Measurements from ENCODE around the gene SCARB2. TPM values are rescaled to one million over a fixed set of nuclear protein-coding genes. Genes with fewer than 3 reads are reported as not detected.
A peak's percentile ranks its signal among the peaks of the same experiment; 100 is the strongest.

Gene SCARB2
- total RNA-seq, 1 donor from 2014 or later: 173 TPM

DNA sequence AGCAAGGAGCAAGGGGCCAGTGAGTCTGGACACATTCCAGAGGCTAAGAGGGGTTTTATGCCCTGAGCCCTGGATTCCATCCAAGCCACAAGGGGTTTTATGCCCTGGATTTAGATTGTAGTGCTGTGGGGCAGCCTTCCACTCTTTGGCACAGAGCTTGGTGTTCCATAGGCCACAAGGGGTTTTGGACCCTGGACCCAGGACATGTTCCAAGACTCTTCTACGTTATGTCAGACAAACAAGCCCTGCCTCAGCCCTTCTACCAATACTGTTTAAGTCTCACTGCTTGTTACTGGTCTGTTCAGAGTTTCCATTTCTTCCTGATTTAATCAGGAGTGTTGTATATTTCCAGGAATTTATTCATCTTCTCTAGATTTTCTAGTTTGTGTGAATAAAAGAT is 12.8 kb upstream of the SCARB2 start:
- H3K4me3 ChIP-seq (ENCODE audit: low read depth, low read length): no peak overlapping the region
- TF ChIP-seq, protein P1, sequence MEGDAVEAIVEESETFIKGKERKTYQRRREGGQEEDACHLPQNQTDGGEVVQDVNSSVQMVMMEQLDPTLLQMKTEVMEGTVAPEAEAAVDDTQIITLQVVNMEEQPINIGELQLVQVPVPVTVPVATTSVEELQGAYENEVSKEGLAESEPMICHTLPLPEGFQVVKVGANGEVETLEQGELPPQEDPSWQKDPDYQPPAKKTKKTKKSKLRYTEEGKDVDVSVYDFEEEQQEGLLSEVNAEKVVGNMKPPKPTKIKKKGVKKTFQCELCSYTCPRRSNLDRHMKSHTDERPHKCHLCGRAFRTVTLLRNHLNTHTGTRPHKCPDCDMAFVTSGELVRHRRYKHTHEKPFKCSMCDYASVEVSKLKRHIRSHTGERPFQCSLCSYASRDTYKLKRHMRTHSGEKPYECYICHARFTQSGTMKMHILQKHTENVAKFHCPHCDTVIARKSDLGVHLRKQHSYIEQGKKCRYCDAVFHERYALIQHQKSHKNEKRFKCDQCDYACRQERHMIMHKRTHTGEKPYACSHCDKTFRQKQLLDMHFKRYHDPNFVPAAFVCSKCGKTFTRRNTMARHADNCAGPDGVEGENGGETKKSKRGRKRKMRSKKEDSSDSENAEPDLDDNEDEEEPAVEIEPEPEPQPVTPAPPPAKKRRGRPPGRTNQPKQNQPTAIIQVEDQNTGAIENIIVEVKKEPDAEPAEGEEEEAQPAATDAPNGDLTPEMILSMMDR (IDR thresholded peaks at IDR 0.05; ENCODE audit: insufficient read depth, low read length, severe bottlenecking): no peak
- DNase-seq (ENCODE audit: low read depth) (no peak), FAIRE-seq (no peak)
- no peaks in the 10 kb centered on the region for H3K36me3 ChIP-seq (ENCODE audit: control insufficient read depth, insufficient read depth, low read length)
- no peaks in the 10 kb centered on the region for H3K27me3 ChIP-seq (ENCODE audit: control insufficient read depth, insufficient read depth, low read length)

DNA sequence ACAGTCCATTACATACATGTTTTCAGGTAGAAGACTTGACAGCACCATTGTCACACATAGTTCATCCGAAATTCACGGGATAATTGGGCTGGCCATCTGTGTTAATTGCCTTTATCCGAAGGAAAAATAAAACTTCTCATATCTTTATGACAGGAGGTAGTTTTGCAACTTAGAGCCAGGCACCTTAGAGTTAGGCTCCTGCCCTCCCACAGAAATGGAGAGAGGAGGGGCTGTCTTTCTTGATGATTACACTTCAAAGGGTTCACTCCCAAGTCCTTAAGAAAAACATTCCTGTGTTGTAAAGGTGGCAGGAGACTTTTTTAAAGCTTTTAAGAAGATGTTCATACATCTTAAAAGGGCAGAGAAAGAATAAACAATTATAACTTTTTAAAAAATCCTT is 10.5 kb upstream of the SCARB2 start:
- FAIRE-seq (no peak), DNase-seq (ENCODE audit: low read depth) (no peak)
- no peaks in the 10 kb centered on the region for H3K27me3 ChIP-seq (ENCODE audit: control insufficient read depth, insufficient read depth, low read length)
- no peaks in the 10 kb centered on the region for H3K36me3 ChIP-seq (ENCODE audit: control insufficient read depth, insufficient read depth, low read length)
- TF ChIP-seq, protein P1 (IDR thresholded peaks at IDR 0.05; ENCODE audit: insufficient read depth, low read length, severe bottlenecking): no peak
- no peak overlapping the region for H3K4me3 ChIP-seq (ENCODE audit: low read depth, low read length)

DNA sequence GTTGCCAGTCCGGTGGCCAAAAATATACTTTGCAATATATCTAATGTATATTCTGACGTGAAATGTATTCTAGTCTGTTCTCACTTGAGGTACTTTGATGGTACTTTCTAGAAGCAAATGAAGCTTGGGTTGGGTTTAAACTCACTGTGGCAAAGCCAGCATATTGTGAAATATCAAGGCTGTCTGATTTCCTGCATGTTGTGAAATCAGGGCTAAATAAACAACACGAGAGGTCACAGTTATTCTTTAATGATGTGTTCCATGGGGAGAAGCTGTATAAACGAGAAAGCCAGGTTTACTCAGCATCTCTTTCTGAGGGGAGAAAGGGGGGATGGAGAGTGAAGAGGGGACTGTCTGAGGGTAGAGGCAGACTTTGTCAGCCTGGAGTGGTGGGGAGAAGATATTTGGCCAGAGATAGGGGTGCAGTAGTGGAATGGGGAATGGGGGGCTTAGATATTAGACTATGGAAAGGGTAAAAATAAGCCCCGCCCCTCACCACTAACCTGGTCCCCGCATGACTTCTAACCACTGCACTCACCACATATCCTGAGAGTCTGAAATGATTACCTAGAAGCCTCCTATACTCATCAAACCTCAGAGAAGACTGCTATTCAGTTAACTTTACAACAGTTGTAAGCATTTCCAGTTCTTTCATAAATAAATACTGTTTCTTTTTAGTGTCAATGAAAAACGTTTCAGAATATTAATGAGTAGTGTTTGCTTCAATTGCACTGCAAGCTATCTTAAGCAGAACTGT is 5.9 kb upstream of the SCARB2 start:
- TF ChIP-seq, protein P1 (IDR thresholded peaks at IDR 0.05; ENCODE audit: insufficient read depth, low read length, severe bottlenecking): no peak
- no peaks in the 10 kb centered on the region for H3K27me3 ChIP-seq (ENCODE audit: control insufficient read depth, insufficient read depth, low read length)
- no peaks in the 10 kb centered on the region for H3K36me3 ChIP-seq (ENCODE audit: control insufficient read depth, insufficient read depth, low read length)
- DNase-seq (ENCODE audit: low read depth) (peak; percentile 85), FAIRE-seq (no peak)
- H3K4me3 ChIP-seq (ENCODE audit: low read depth, low read length): no peak overlapping the region

DNA sequence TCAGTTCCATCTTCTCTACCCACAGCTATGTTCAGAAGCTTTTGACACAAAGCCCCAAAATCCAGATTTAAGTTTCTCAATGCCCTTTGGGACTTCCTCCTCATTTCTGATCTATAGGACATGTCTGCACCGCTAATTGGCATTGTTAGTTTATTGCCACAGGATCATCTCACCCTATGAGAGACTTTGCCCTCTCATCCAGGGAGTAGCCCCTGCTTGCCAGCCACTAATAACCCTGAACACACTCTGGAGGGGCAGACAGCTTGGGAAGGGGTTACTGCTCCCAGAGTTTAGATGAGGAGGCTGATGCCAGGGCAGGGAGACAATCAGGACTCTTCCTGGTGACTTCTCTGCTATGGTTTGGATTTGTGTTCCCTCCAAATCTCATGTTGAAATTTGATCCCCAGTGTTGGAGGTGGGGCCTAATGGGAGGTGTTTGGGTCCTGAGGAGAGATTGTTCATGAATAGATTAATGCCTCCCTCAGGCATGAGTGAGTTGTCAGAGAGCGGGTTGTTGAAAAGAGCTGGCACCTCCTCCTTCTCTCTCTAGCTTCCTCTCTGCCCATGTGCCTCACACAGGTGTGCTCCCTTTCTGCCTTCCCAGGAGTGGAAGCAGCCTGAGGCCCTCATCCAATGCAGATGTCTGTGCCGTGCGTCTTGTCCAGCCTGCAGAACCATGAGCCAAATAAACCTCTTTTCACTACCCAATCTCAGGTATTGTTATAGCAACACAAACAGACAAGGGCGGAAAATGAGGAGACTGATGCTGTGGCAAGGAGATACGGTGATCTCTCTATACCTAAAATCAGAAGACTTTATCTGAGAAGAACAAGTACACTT is 3.6 kb upstream of the SCARB2 start:
- H3K27me3 ChIP-seq (ENCODE audit: control insufficient read depth, insufficient read depth, low read length): no peaks in the 10 kb centered on the region
- no peak overlapping the region for H3K4me3 ChIP-seq (ENCODE audit: low read depth, low read length)
- FAIRE-seq (no peak), DNase-seq (ENCODE audit: low read depth) (peak; percentile 52)
- TF ChIP-seq, protein P1 (IDR thresholded peaks at IDR 0.05; ENCODE audit: insufficient read depth, low read length, severe bottlenecking): no peak
- H3K36me3 ChIP-seq (ENCODE audit: control insufficient read depth, insufficient read depth, low read length): no peaks in the 10 kb centered on the region

DNA sequence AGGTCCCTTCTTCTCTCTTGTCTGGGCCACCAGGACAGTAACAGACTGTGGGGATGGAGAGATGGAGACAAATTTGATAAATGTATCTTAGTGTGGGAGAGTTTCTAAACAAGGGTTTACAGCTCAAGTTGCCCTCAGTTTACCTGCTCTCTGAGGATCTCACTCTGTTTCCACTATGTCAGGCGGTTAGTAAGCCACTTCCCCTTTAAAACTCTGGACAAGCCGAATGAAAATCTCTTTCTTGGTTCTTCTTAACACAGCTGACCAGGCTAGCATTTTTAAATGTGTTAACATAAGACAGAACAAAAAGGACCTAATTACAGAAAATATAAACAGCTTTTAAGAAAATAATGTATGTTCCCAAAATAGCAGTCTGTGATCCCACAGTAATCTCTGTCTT is 2.9 kb upstream of the SCARB2 start:
- H3K4me3 ChIP-seq (ENCODE audit: low read depth, low read length): no peak overlapping the region
- DNase-seq (ENCODE audit: low read depth): no peak
- no peak for FAIRE-seq
- H3K36me3 ChIP-seq (ENCODE audit: control insufficient read depth, insufficient read depth, low read length): no peaks in the 10 kb centered on the region
- TF ChIP-seq, protein P1 (IDR thresholded peaks at IDR 0.05; ENCODE audit: insufficient read depth, low read length, severe bottlenecking): no peak
- no peaks in the 10 kb centered on the region for H3K27me3 ChIP-seq (ENCODE audit: control insufficient read depth, insufficient read depth, low read length)
